HG03196 (cell line): ENCODE results near the gene SRSF5.
A peak's percentile ranks its signal among the peaks of the same experiment; 100 is the strongest.
"Not testable (repeated sequence)": the region's sequence is repeated elsewhere in the genome, so short reads cannot be mapped to it uniquely, and the experiment has no call there.

Source experiments
- ATAC-seq: cut with Tn5 transposase; IDR thresholded peaks from one replicate; pipeline ENCODE4 v1.9.1; 2021; ENCODE audit not compliant: unreplicated experiment

The SRSF5 gene

DNA sequence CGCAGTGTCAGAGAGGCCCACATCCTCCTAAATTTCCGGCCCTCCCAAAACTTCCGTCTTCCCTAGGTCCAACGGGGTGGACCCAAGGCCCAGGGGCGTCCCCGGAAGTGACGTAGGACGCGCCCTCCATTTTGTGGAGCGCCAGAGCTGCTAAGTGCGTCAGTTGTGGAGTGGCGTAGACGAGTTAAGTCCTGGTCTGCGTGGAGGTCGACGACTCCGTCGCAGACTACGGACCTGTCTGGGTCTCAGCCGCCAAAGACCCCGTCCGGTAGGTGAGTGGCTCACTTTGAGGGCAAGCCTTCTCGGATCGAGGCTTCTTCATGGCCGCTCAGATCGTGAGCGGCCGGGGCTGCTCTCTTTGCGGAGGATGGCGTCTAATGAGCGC, at the start of gene SRSF5:
SRSF5 (plus strand) TSS at position 159 of the 385 bp plus-strand sequence. CDS start 1,015 bp downstream, outside the sequence.
- ATAC-seq: peak; percentile 86

DNA sequence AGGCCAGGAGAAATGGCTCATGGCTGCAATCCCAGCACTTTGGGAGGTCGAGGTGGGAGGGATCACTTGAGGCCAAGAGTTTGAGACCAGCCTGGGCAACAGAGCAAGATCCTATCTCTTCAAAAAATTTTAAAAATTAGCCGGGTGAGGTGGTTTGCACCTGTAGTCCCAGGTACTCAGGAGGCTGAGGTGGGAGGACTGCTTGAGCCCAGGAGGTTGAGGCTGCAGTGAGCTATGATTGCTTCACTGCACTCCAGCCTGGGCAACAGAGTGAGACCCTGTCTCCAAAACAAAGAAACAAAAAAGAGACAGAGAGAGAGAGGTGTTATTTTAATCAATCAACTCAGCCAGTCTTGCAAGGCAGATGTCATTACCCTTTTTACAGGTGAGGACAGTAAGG, 48.3 kb upstream of the SRSF5 start:
- not testable (repeated sequence) for ATAC-seq

DNA sequence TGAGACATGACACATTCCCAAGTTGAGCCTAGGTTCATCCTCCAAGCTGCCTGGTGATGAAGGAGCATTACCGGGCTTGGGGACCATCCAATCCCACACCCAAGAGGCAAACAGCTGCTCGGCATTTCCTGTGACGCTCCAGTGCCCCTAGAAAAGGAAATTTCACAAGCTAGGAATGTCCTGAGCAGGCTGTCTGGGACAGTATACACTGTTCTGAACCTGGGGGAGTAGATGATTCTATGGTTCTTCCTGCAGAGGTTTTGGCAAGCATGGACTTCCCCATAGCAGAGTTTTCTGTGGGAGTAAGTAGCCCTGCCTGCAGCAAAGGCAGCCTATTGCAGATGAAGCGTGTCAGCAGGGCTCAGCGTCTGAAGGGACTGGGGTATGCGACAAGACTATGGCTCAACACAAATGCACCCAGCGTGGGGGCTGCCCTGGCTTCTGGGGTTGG, 47.4 kb upstream of the SRSF5 start:
- no peak for ATAC-seq

DNA sequence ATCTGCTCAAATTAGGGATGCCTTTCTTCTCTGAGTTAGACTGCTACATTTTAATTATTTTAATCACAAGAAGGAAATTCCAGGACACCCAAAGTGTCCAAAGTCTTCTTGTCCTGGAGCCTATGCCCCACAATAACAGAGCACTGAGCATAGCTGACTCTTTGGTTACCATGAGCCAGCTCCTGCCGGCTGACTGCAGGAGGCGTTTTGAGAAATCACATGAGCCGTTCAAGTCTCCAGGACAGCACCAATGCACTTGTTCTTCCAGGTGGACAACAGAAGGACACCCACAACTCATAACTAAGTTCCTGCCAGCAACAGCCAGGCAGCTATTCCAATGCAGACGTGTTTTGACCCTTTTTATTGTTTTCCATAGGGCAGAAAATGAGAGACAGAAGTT, 46.0 kb upstream of the SRSF5 start:
- ATAC-seq: no peak

DNA sequence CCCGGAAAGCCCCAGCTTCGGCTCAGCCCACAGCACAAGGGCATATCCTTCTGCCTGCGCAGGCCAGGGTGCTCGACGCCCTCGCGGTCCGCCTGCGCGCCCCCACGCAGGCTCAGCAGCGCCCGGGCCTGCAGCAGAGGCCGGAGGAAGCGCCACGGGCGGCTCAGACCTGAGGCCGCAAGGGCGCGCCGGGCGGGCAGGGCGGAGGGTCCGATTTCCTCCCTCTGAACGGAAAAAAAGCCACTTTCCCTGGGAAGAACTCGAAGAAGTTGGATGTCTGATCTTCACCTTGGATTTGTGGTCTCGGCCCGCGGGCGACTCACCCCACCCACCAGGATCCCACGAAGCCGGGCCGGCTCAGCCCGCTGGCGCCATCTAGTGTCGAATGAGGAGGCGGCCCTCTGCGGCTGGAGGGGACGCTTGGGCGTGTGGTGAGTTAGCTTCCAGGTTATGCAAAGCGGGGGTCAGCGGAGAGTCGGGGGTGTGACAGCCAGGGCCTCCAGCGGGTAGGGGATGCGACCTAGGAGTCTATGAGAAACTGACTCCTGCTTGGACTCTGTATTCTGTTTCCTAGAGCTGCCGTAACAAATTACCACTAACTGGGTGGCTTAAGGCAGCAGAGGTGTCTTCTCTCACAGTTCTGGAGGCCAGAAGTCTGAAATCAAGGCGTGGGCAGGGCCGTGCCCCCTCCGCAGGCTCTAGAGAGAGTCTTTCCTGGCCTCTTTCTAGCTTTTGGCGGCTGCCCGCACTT, 40.0 kb upstream of the SRSF5 start:
- ATAC-seq: peak; percentile 90

DNA sequence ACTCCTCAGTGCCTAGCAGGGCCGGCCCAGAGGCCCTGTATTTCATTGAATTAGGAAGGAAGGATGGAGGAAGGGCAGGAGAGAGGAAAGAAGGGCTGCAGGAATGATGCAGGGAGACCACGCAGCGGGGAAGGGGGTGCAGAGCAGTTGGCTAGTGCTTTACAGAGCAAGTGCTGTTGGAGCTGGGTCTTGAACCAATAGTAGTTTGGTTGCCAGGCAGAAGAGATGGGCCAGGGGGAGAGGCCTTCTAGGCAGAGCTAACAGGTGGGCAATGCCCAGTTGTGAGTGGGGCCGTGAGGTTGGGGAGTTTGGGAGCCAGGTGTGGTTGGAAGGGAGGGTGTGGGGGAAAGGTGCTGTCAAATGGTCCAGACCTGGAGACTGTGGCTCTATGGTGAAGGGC, 39.1 kb upstream of the SRSF5 start:
- ATAC-seq: no peak

DNA sequence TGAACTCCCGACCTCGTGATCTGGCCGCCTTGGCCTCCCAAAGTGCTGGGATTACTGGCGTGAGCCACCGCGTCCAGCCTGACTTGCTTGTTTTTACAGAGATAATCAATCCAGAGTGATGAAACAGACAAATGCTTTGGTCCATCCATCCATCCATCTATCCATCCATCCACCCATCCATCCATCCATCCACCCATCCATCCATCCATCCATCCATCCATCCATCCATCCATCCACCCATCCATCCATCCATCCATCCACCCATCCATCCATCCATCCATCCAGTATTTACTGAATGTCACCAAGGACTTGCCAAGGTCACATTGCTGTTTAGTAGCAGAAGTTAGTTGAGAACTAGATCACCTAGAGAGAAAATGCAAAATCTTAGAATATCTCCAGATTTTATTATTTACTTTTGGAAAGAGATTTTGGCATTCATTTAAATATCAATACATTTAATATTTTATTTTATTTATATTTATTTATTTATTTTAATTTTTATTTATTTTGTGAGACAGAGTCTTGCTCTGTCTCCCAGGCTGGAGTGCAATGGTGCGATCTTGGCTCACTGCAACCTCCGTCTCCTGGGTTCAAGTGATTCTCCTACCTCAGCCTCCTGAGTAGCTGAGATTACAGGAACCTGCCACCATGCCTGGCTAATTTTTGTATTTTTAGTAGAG, 34.9 kb upstream of the SRSF5 start:
- not testable (repeated sequence) for ATAC-seq

DNA sequence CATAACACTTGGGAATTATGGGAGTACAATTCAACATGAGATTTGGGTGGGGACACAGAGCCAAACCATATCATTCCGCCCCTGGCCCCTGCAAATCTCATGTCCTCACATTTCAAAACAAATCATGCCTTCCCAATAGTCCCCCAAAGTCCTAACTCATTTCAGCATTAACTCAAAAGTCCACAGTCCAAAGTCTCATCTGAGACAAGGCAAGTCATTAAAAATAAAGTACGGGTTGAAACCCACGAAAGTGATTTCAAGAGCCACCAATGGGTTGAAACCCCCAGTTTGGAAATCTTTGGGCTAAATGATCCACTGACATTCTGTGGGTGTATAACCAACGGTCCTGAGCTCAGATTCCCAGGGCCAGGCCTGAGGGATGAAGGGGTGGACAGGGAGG, 30.5 kb upstream of the SRSF5 start:
- ATAC-seq: not testable (repeated sequence)

DNA sequence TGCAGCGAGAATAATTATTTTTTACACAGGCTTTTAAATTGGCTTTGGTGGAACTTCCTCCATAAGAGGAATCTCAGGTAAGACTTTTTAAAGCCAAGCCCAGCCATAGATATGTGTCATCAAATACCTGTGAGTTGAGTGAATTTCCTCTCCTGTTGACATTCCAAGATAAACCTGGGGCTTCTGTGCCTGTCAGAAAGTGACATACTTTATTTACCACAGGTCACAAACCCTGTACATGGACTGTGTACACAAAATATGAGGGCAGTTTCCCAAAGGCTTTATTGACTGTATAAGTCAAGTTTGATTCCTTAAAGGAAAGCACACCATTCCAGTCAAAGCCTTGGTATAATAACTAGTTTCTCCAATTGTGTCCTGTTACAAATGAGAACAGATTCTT, 25.9 kb upstream of the SRSF5 start:
- no peak for ATAC-seq

DNA sequence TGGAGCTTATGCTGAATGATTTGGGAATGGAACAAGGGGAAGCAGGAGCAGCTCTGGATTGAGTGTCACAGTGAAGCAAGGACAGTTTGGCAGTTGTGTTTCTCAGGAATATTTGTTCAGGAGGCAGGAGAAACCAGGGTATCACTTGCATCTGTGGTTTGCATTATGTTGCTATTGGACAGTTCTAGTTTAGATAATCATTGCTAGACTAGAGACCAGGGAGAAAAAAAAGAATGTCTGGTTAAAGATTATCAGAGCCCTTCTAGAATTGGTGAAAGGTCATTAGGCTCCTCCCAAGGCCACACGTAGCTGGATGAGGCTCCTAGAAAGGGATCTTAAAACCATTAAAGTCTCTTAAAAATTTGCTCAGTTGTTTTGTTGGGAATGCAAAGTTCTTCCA, 17.0 kb upstream of the SRSF5 start:
- ATAC-seq: no peak

DNA sequence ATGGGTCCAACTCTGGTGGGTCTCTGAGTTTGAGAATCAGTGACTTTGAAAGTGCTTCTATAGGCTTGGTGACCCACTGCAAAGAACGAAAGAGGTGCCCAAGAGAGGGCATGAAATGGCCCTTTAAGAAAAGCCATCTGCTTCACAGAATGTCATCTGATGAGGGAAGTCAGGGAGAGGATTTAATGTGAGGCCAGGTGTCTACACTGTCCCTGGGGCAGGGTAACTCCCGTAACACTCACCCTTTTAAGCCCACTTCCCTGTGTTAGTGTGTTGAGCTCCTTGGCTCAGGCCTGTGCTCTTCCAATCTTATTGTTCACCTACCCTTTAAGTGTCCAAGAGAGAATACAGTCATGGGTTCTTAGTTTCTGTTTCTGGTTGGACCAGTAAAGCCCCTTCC, 16.4 kb upstream of the SRSF5 start:
- no peak for ATAC-seq

DNA sequence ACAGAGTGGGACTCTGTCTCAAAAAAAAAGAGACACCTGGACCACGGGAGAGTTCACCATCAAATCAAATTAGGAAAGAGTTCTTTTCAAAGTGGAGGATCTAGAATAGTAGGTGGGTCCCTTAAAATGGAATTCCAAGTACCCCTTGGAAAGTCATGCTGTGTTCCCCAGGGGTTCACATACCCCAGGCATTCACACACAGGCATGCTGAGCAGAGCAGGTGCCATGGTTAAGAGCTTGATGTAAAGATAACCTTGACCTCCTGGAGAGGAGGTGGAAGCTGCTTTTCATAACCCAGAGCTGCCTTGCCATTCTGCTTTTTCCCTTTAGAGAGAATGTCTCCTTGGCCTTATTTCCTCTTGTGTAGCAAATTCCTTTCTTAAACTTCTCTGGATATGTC, 14.2 kb upstream of the SRSF5 start:
- ATAC-seq: no peak

DNA sequence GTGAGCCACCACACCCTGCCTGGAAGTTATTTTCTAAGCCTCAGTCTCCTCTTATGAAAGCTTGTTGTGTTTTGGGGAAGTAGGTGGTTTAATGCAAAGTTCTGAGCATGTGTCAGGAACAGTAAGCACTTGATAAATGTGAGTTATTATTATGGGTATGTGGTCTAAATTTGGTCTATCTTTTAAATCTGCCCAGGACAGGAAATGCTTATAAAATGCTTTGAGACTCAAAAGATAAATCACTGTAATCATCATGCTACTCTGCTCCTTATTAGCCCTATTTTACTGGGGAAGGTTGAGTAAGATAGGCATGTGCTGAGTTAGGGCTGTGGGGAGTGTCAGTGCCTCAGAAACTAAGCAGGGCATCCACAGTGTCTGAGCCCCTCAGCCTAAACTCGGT, 13.1 kb upstream of the SRSF5 start:
- no peak for ATAC-seq

DNA sequence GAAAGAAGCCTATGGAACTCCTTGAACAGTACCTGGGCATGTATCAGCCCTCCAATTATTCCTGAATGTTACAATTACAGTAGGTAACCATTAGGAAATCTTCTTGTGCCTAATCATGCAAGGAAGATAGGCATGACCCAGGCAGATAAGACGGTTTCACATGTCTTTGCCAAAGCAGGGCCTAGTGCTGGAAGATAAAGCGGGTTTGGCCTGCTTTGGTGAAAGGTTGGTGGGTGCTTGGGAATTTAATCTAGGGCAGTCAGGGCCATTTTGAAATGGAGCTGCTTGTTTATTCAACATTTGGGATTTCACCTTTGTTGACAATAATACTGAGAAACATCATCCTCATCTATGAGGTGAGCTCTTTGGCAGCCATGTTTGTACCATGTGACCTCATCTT, 12.5 kb upstream of the SRSF5 start:
- no peak for ATAC-seq

DNA sequence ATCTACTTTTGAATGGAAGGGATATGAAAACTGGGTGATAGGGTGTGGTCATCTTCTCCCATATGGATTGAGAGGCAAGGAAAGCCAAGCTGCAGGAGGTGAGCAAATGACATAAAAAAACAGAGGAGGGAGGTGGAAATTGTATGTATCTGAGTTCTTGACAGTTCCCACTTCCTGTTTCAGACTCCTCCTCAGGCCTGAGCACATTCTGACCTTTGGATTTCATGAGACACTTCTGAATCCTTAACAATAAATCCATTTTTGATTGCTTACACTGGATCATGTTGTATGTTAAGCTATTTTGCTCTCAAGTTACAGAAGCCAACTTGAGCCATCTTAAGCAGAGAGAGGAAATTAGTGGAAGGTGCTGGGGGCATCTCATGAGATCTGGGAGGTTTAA, 11.6 kb upstream of the SRSF5 start:
- no peak for ATAC-seq

DNA sequence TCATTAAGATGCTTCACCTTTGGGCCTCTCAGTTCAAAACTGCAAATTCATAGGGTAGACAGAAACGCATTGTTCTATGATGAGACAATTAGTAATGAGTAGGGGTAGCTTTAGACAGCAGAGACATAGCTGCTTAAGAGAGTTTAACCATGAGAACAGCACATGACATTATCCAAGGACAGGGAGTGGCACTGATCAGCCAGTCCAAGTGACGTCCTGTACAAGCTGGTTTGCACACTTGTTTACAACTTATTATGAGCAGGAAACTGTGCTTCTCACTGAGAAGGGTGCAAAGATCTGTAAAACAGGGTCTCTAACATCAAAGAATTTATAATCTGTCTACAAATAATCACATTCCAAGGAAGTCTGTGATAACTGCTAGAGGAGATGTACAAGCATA, 11.2 kb upstream of the SRSF5 start:
- ATAC-seq: no peak

DNA sequence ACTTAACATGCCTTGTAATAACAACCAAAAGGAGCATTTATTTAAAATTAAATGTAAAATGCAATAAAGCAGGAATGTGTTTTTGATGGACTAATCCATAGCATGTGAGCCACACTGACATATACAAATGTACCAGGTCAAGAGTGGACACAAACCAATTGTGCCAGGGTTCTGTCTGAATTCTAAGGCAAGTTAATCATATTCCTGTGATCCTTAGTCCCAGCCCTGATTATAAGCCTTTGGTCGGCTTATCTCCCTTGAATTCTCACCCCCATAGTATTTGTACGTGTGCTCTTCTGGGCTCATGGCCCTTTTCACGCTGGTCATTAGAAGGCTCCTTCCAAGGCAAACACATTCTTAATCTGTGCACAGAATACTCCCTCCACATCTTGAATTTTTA, 10.6 kb upstream of the SRSF5 start:
- ATAC-seq: no peak

DNA sequence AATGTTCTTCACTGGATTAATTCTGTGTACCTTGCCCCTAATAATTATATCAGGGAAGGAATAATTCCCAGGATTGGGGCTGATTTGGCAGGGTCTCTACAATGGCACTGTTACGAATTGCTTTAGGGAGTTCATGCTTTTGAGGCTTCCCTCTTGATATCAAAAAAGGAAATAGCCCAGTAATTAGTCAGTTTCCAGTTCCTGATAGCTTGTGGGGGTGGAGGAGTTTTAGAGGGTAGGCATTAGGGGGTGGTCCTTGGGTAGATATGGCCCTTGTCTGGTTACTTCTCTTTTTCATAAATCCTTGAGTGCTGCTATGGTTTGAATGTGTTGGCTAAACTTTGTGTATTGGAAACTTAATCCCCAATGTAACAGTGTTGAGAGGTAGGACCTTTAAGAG, 6.1 kb upstream of the SRSF5 start:
- ATAC-seq: no peak

DNA sequence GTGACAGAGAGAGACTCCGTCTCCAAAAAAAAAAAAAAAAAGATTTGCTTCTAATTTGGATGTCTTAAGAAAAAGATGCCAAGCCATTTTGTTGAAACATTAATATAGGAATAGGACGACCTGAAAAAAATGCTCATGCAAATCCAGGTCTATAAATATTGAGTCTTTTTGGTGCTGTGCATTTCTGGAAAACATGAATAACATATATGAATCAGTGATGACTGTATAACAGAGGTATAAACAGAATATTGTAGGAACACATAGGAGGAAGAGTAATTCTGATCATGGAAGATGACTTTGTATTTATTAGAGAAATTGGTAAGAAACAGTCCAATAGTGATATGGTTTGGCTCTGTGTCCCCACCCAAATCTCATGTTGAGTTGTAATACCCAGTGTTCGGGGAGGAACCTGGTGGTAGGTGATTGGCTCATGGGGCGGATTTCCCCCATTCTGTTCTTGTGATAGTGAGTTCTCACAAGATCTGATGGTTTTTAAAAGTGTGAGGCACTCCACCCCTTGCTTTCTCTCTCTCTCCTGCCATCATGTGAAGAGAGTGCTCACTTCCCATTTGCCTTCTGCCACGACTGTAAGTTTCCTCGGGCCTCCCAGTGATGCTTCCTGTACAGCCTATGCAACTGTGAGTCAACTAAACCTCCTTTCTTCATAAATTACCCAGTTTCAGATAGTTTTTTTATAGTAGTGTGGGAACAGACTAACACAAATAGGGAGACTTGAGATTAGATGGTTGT, 3.0 kb upstream of the SRSF5 start:
- ATAC-seq: no peak

DNA sequence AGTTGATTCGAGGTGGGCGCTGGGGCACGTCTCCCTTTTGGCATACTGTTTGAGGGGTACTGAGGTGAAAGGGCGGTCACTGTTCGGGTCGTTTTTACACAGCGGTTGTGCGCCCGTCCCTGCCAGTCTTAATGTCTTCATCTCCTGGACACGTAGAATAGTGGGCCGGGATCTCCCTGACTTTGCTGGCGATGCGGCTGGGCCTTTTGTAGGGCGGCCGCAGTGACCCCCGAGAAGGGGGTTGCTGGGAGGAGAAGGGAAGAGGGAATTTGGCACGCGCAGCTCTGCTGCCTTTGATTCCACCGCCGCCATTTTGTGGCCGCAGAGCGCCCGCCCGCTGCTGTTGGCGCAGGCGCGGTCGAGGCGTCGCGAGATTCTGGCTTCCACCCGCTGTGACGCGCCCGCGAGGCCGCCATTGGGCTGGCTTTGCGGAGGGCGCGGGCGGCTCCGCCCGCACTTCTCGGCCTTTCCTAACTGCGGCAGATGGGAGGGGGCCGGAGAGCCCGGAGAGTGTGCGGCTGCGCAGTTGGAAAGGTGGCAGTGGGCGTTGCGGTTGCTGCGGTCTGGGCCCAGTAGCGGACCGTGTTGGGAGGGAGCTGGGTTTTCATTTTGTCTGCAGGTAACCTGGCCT, 542 bp downstream of the SRSF5 start:
- ATAC-seq: peak; percentile 65

DNA sequence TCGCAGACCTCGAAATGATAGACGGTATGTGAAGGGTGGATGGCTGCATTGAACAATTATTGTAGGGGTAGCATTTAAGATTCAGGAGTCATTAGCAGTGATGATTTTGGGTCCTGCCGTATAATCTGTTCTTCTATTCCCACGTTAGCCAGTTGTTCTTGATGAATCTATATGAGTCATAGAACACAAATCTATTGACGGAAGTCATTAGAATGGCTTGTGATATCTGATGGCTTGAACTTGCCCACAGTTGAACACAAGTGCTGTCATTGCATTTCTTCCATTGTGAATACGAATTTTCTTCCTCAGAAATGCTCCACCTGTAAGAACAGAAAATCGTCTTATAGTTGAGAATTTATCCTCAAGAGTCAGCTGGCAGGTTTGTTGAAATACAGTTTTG, 1.9 kb downstream of the SRSF5 start:
- ATAC-seq: no peak

DNA sequence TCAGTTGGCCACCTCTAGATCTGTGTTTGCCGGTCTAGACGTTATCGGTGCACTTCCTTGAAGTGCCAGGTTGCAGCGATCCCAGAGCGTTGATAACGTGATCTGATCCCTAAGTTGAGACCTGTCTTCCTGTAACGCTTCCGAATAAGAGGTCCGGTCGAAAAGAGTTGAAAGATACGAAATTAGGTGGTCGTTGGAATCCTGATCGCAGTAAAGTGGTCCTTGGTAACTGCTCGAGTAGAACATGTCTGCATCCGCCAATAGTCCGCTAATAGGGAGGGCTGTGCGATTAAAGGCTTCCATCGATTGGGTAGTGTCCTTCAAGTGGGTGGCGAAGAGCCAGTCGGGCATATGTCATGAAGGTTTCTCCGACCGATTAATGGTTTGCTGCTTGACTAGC, 2.7 kb downstream of the SRSF5 start:
- no peak for ATAC-seq
